Vagina (tissue), 2 donors: ENCODE measurements around the gene MIOS.

ENCODE experiments used
- CTCF ChIP-seq, 3 experiments: fragments of 450-650 bp in 2 of 3; fragments of 200-600 bp in 1 of 3; sonication (generic) in 1 of 3; IDR thresholded peaks; one replicate each; pipeline ENCODE4 v1.5.1; 2017 to 2019; ENCODE audit warnings: antibody characterized with exemption in 3 of 3, mild to moderate bottlenecking in 2 of 3, moderate library complexity in 2 of 3
- POLR2A ChIP-seq, 2 donors: fragments of 450-650 bp; IDR thresholded peaks; one replicate each; pipeline ENCODE4 v1.6.1; 2017; ENCODE audit warnings: antibody characterized with exemption in 2 of 2, mild to moderate bottlenecking in 2 of 2, moderate library complexity in 2 of 2
- POLR2AphosphoS5 ChIP-seq, 2 donors: sonication (generic); formaldehyde crosslinking; IDR thresholded peaks; one replicate each; pipeline ENCODE4 v1.9.0; 2017; ENCODE audit warnings: antibody characterized with exemption in 2 of 2, mild to moderate bottlenecking in 2 of 2, low read depth in 1 of 2; ENCODE audit not compliant: insufficient read depth in 1 of 2

GRCh38 chr7:7585241-7585928 lies 18.7 kb downstream of the MIOS start:
- TF ChIP-seq POLR2A (IDR thresholded peaks at IDR 0.05) = no peak
- TF ChIP-seq CTCF (IDR thresholded peaks at IDR 0.05) = no peak
- TF ChIP-seq POLR2AphosphoS5 (IDR thresholded peaks at IDR 0.05; ENCODE audit: insufficient read depth in 1 of 2, low read depth in 1 of 2) = no peak
